ENCODE measurements around the gene CACNG4.

Gene CACNG4

GRCh38 chr17:66944351-66945146 lies 20.0 kb upstream of the CACNG4 start:
- no peak for DNase-seq (ENCODE audit: low read depth in 2 of 2, low spot score in 1 of 2)

GRCh38 chr17:66945147-66945835 lies 19.2 kb upstream of the CACNG4 start:
- DNase-seq (ENCODE audit: low read depth in 2 of 2, low spot score in 1 of 2) = no peak

- DNase-seq (ENCODE audit: low read depth in 2 of 2, low spot score in 1 of 2) = no peak
Observed at GRCh38 chr17:66946251-66946650, 18.3 kb upstream of the CACNG4 start.

- DNase-seq (ENCODE audit: low read depth in 2 of 2, low spot score in 1 of 2) = no peak
Observed at GRCh38 chr17:66947311-66947710, 17.2 kb upstream of the CACNG4 start.

GRCh38 chr17:66948061-66948750 lies 16.3 kb upstream of the CACNG4 start:
- DNase-seq (ENCODE audit: low read depth in 2 of 2, low spot score in 1 of 2) = no peak

- no peak for DNase-seq (ENCODE audit: low read depth in 2 of 2, low spot score in 1 of 2)
Observed at GRCh38 chr17:66949501-66949900, 15.0 kb upstream of the CACNG4 start.

- no peak for DNase-seq (ENCODE audit: low read depth in 2 of 2, low spot score in 1 of 2)
Observed at GRCh38 chr17:66950325-66950724, 14.2 kb upstream of the CACNG4 start.

GRCh38 chr17:66950886-66951604 lies 13.5 kb upstream of the CACNG4 start:
- no peak for DNase-seq (ENCODE audit: low read depth in 2 of 2, low spot score in 1 of 2)

- DNase-seq (ENCODE audit: low read depth in 2 of 2, low spot score in 1 of 2) = no peak
Observed at GRCh38 chr17:66951605-66951953, 12.9 kb upstream of the CACNG4 start.

GRCh38 chr17:66952031-66952524 lies 12.4 kb upstream of the CACNG4 start:
- DNase-seq (ENCODE audit: low read depth in 2 of 2, low spot score in 1 of 2) = no peak

GRCh38 chr17:66952681-66953629 lies 11.6 kb upstream of the CACNG4 start:
- DNase-seq (ENCODE audit: low read depth in 2 of 2, low spot score in 1 of 2) = no peak

- no peak for DNase-seq (ENCODE audit: low read depth in 2 of 2, low spot score in 1 of 2)
Observed at GRCh38 chr17:66953630-66954020, 10.9 kb upstream of the CACNG4 start.

- DNase-seq (ENCODE audit: low read depth in 2 of 2, low spot score in 1 of 2) = no peak
Observed at GRCh38 chr17:66954632-66955031, 9.9 kb upstream of the CACNG4 start.

GRCh38 chr17:66955821-66956220 lies 8.7 kb upstream of the CACNG4 start:
- DNase-seq (ENCODE audit: low read depth in 2 of 2, low spot score in 1 of 2) = no peak

- no peak for DNase-seq (ENCODE audit: low read depth in 2 of 2, low spot score in 1 of 2)
Observed at GRCh38 chr17:66956941-66957340, 7.6 kb upstream of the CACNG4 start.

- DNase-seq (ENCODE audit: low read depth in 2 of 2, low spot score in 1 of 2) = no peak
Observed at GRCh38 chr17:66957343-66957742, 7.2 kb upstream of the CACNG4 start.

GRCh38 chr17:66957951-66958579 lies 6.4 kb upstream of the CACNG4 start:
- no peak for DNase-seq (ENCODE audit: low read depth in 2 of 2, low spot score in 1 of 2)

GRCh38 chr17:66959641-66960375 lies 4.7 kb upstream of the CACNG4 start:
- DNase-seq (ENCODE audit: low read depth in 2 of 2, low spot score in 1 of 2) = no peak

GRCh38 chr17:66960613-66961012 lies 3.9 kb upstream of the CACNG4 start:
- DNase-seq (ENCODE audit: low read depth in 2 of 2, low spot score in 1 of 2) = no peak
